HG03175 (cell line): ENCODE data around the gene DNAJB12.
"Not testable (repeated sequence)": the region's sequence is repeated elsewhere in the genome, so short reads cannot be mapped to it uniquely, and the experiment has no call there.

Experiments used
- ATAC-seq: cut with Tn5 transposase; IDR thresholded peaks from one replicate; pipeline ENCODE4 v1.9.1; 2021; ENCODE audit warnings: mild to moderate bottlenecking, moderate library complexity; ENCODE audit not compliant: unreplicated experiment

DNAJB12 gene

DNA sequence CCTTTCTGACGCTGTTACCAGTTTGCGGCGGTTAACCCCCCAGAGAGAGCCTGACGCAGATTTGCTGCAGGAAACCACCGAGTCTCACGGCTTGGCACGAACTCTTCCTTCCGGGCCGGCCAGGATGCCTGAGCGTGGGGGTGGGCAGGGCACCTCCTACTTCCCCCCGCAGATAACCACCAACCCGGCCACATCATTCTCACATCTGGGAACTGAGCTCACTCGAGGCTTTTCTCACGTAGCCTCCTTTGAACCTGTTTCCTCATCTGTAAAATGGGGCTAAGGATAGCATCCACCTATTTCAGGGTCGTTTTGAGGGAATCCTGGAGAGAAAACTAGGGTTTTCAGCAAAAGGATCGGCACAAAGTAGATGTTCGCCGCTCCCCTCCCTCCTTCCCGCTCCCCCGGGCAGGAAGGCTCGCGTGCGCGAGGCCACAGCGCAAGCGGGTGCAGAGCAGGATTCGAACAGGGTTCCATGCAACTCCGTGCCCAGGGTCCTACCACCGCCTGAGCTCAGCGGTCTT, 57.4 kb downstream of the DNAJB12 start:
- peak; percentile 65 for ATAC-seq

DNA sequence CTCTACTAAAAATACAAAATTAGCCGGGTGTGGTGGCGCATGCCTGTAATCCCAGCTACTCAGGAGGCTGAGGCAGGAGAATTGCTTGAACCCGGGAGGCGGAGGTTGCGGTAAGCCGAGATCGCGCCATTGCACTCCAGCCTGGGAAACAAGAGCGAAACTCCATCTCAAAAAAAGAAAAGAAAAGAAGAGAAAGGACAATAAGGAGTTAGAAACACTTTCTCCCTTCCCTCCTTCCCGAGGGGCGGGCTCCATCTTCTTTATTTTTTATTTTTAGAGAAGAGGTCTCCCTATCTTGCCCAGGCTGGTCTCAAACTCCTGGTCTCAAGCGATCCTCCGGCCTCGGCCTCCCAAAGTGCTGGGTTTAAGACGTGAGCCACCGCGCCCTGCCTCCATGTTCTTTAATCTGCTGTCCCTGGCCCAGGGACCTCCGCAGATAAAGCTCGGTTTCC, 57.9 kb downstream of the DNAJB12 start:
- not testable (repeated sequence) for ATAC-seq

DNA sequence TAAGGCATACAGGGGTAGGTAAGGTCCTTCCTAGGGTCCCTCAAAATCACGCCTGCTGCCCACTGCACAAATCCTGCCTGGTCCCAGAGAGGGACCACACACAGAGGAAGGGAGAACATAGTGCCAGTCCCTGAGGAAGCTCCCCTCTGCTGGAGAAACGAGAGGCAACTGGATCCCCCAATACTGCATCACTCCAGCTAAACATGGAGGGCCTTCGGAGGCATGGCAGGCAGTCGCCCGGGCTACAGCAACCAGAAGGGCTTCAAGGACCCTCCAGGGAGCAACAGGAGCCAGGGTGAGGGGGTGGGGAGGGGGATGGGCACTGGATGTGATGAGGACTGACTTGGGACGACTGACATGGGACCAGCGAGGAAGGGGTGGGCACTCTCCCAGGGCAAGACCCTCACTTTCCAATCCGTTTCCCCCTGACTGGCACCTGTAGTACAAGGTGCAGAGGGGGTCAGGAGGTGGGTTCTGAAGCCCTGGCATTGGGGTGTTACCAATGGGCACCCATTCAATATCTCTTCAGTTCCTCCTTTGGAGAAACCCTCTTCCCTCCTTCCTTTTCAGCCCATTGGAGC, 59.3 kb downstream of the DNAJB12 start:
- no peak for ATAC-seq

DNA sequence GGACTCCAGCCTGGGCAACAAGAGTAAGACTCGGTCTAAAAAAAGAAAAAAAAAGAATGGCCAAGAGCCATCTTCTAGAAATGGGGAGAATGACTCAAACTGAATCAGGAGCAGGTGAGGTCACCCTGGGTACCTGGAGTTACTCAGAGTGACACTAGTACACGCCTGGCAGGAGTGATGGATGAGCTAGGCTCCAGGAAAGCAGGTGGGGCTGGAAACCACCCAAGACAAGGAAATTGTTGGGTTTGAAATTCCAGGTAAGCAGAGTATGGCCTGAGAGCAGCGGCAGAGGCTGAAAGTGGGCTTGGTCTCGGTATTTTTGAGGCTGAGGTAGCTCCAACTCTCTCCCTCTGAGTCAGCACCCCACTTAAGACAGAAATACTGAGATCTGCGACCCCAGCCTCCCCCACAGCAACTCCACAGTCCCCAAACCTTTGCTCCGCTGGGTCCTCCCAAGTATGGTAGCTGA, 62.5 kb downstream of the DNAJB12 start:
- no peak for ATAC-seq

DNA sequence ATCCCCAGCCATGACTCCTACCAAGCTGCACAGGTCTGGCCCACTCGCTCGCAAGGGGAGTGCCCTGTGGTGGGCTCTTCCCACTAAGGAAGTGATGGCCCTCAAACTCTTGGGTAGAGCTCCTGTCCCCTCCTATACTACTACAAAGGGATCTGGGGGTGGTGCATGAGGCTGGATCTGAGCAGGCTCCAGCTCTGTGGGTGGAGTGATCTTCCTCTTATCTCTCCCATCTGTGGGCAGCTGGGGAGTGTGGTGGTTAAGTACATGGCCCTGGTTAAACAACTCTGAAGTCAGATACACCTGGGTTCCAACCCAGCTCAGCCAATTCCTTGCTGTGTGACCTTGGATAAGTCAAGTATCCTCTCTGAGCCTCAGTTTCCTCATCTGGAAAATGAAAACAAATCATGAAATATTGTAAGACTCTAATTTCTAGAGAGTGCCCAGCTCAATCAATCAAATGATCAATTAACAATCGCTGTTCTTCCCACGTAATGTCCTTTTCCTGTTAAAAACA, 63.6 kb downstream of the DNAJB12 start:
- no peak for ATAC-seq

DNA sequence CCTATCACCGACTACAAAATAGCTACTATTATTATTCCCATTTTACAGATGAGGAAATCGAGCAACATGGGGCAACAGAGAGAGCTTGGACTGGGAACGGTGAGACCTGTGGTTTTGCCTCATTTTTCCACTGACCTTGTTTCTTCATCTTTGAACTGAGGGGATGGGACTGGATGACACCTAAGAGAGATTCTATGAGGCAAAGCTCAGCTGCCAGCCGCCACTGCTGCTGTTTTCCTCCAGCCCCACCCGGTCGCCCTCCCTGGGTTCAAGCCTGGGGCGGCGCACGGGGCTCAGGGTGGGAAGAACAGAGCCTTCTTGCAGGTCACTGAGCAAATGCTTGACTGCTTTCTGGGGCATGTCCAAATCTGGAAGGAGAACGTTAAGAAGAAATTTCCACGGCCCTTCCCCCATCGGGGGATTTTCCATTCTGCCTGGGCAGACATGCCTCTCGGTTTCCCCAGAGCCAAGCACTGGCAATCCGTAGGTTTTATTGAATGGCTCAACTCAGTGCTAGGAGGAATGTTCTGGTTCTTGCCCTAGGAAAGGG, 68.7 kb downstream of the DNAJB12 start:
- no peak for ATAC-seq

DNA sequence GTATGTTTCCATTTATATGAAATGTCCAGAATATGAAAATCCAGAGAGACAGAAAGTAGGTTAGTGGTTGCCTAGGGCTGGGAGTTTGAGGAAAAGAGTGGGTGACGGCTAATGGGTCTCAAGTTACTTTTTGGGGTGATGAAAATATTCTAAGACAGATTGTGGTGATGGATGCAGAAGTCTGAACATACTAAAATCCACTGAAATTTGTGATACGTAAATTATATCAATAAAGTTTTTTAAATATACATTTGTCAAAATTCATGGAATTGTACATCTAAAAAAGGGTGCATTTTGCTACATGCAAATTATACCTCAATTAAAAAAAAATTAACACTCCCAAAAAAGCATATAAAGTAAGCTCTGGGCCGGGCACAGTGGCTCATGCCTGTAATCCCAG, 71.6 kb downstream of the DNAJB12 start:
- ATAC-seq, result no peak
